GM21423 (cell line): ENCODE measurements around the gene ZNF669.

ENCODE experiments used
- ATAC-seq: cut with Tn5 transposase; IDR thresholded peaks from one replicate; pipeline ENCODE4 v1.9.1; 2021; ENCODE audit warnings: mild to moderate bottlenecking, moderate library complexity; ENCODE audit not compliant: unreplicated experiment

The ZNF669 gene

GRCh38 chr1:247077213-247077612, 26.9 kb downstream of the ZNF669 start:
- no peak for ATAC-seq

GRCh38 chr1:247070645-247071044, 33.5 kb downstream of the ZNF669 start:
- ATAC-seq, result no peak

GRCh38 chr1:247064304-247064703, 39.9 kb downstream of the ZNF669 start:
- no peak for ATAC-seq

GRCh38 chr1:247060771-247061170, 43.4 kb downstream of the ZNF669 start:
- ATAC-seq, result no peak

GRCh38 chr1:247056071-247056470, 48.1 kb downstream of the ZNF669 start:
- ATAC-seq, result no peak

GRCh38 chr1:247054992-247055415, 49.2 kb downstream of the ZNF669 start:
- no peak for ATAC-seq
